Measurements from ENCODE around the gene MAST1. TPM values are rescaled to one million over a fixed set of nuclear protein-coding genes. Genes with fewer than 3 reads are reported as not detected.
A peak's percentile ranks its signal among the peaks of the same experiment; 100 is the strongest.

The MAST1 gene
- not detected in 2 replicates for total RNA-seq (2014; rRNA removed; shearing (Covaris generic))

- Histone ChIP-seq H3K27me3 (replicated peaks) (peaks cover 83% of the 10 kb centered on the region), H3K36me3 (no peaks in the 10 kb centered on the region), H3K9me3 (replicated peaks) (no peaks in the 10 kb centered on the region), H3K4me3 (no peak within 1 kb of the TSS), H3K4me1 (replicated peaks) (peaks cover 27% of the 10 kb centered on the region), H3K27ac (no peak within 1 kb of the TSS)
- DNase-seq (ENCODE audit: low read depth in 1 of 2, low spot score in 2 of 2) = no peak
Measured at GRCh38 chr19:12838182-12838885, at the start of gene MAST1. TSS of gene MAST1 (plus strand) at chr19:12838515. CDS start at chr19:12838573, 58 bp downstream.

GRCh38 chr19:12788682-12789097 is 49.6 kb upstream of the MAST1 start:
- peak; percentile 69 to 80 for DNase-seq (ENCODE audit: low read depth in 1 of 2, low spot score in 2 of 2)
- peak overlapping the region; percentile 69 for H3K27ac ChIP-seq
- H3K27me3 ChIP-seq (replicated peaks) = no peaks in the 10 kb centered on the region
- H3K9me3 ChIP-seq (replicated peaks) = no peaks in the 10 kb centered on the region
- H3K4me3 ChIP-seq = peak overlapping the region; percentile 37
- peaks cover 78% of the 10 kb centered on the region for H3K4me1 ChIP-seq (replicated peaks)
- H3K36me3 ChIP-seq = peaks cover 16% of the 10 kb centered on the region

GRCh38 chr19:12789098-12789903 is 49.0 kb upstream of the MAST1 start:
- no peaks in the 10 kb centered on the region for H3K9me3 ChIP-seq (replicated peaks)
- peak overlapping the region; percentile 69 for H3K27ac ChIP-seq
- H3K4me1 ChIP-seq (replicated peaks) = peaks cover 78% of the 10 kb centered on the region
- peaks cover 16% of the 10 kb centered on the region for H3K36me3 ChIP-seq
- peak overlapping the region; percentile 37 for H3K4me3 ChIP-seq
- peak in 1 of 2 experiments; percentile 64 for DNase-seq (ENCODE audit: low read depth in 1 of 2, low spot score in 2 of 2)
- H3K27me3 ChIP-seq (replicated peaks) = no peaks in the 10 kb centered on the region

GRCh38 chr19:12789904-12790619 is 48.3 kb upstream of the MAST1 start:
- Histone ChIP-seq H3K27ac (peak overlapping the region; percentile 69), H3K4me3 (peak overlapping the region; percentile 37), H3K9me3 (replicated peaks) (no peaks in the 10 kb centered on the region), H3K27me3 (replicated peaks) (no peaks in the 10 kb centered on the region), H3K36me3 (peaks cover 16% of the 10 kb centered on the region), H3K4me1 (replicated peaks) (peaks cover 74% of the 10 kb centered on the region)
- peak; percentile 96 for DNase-seq (ENCODE audit: low read depth in 1 of 2, low spot score in 2 of 2)

- H3K27ac ChIP-seq = peak overlapping the region; percentile 69
- no peaks in the 10 kb centered on the region for H3K9me3 ChIP-seq (replicated peaks)
- DNase-seq (ENCODE audit: low read depth in 1 of 2, low spot score in 2 of 2) = no peak
- peak overlapping the region; percentile 70 for H3K4me3 ChIP-seq
- peaks cover 67% of the 10 kb centered on the region for H3K4me1 ChIP-seq (replicated peaks)
- no peaks in the 10 kb centered on the region for H3K27me3 ChIP-seq (replicated peaks)
- H3K36me3 ChIP-seq = peaks cover 16% of the 10 kb centered on the region
Measured at GRCh38 chr19:12790628-12791344, 47.5 kb upstream of the MAST1 start.

- Histone ChIP-seq H3K4me1 (replicated peaks) (peaks cover 64% of the 10 kb centered on the region), H3K27ac (peak within 1 kb of the TSS; percentile 93), H3K4me3 (peak within 1 kb of the TSS; percentile 70), H3K36me3 (peaks cover 16% of the 10 kb centered on the region), H3K27me3 (replicated peaks) (no peaks in the 10 kb centered on the region), H3K9me3 (replicated peaks) (no peaks in the 10 kb centered on the region)
- DNase-seq (ENCODE audit: low read depth in 1 of 2, low spot score in 2 of 2) = peak; percentile 97
Measured at GRCh38 chr19:12791345-12792050, 46.8 kb upstream of the MAST1 start, which contains the start of gene JUNB. TSS of gene JUNB (plus strand) at chr19:12791486. CDS start at chr19:12791772, 286 bp downstream.

GRCh38 chr19:12792051-12792852 is 46.1 kb upstream of the MAST1 start:
- no peaks in the 10 kb centered on the region for H3K27me3 ChIP-seq (replicated peaks)
- H3K27ac ChIP-seq = peak overlapping the region; percentile 93
- no peaks in the 10 kb centered on the region for H3K9me3 ChIP-seq (replicated peaks)
- H3K4me1 ChIP-seq (replicated peaks) = peaks cover 56% of the 10 kb centered on the region
- peak overlapping the region; percentile 70 for H3K4me3 ChIP-seq
- peak; percentile 68 to 74 for DNase-seq (ENCODE audit: low read depth in 1 of 2, low spot score in 2 of 2)
- H3K36me3 ChIP-seq = peaks cover 16% of the 10 kb centered on the region

GRCh38 chr19:12792853-12793289 is 45.4 kb upstream of the MAST1 start:
- peak overlapping the region; percentile 93 for H3K27ac ChIP-seq
- H3K9me3 ChIP-seq (replicated peaks) = no peaks in the 10 kb centered on the region
- H3K4me3 ChIP-seq = peak overlapping the region; percentile 70
- peaks cover 50% of the 10 kb centered on the region for H3K4me1 ChIP-seq (replicated peaks)
- DNase-seq (ENCODE audit: low read depth in 1 of 2, low spot score in 2 of 2) = no peak
- H3K27me3 ChIP-seq (replicated peaks) = no peaks in the 10 kb centered on the region
- peaks cover 16% of the 10 kb centered on the region for H3K36me3 ChIP-seq

- peak overlapping the region; percentile 93 for H3K27ac ChIP-seq
- H3K9me3 ChIP-seq (replicated peaks) = no peaks in the 10 kb centered on the region
- H3K4me3 ChIP-seq = peak overlapping the region; percentile 70
- peaks cover 43% of the 10 kb centered on the region for H3K4me1 ChIP-seq (replicated peaks)
- H3K27me3 ChIP-seq (replicated peaks) = no peaks in the 10 kb centered on the region
- peak; percentile 94 to 99 for DNase-seq (ENCODE audit: low read depth in 1 of 2, low spot score in 2 of 2)
- peaks cover 16% of the 10 kb centered on the region for H3K36me3 ChIP-seq
Measured at GRCh38 chr19:12793290-12794195, 44.8 kb upstream of the MAST1 start.

- Histone ChIP-seq H3K9me3 (replicated peaks) (no peaks in the 10 kb centered on the region), H3K27me3 (replicated peaks) (no peaks in the 10 kb centered on the region), H3K36me3 (peaks cover 16% of the 10 kb centered on the region), H3K4me1 (replicated peaks) (peaks cover 35% of the 10 kb centered on the region), H3K27ac (peak overlapping the region; percentile 93), H3K4me3 (peak overlapping the region; percentile 70)
- no peak for DNase-seq (ENCODE audit: low read depth in 1 of 2, low spot score in 2 of 2)
Measured at GRCh38 chr19:12794196-12794941, 43.9 kb upstream of the MAST1 start.

- Histone ChIP-seq H3K27ac (no peak overlapping the region), H3K36me3 (peaks cover 16% of the 10 kb centered on the region), H3K9me3 (replicated peaks) (no peaks in the 10 kb centered on the region), H3K4me3 (no peak overlapping the region), H3K27me3 (replicated peaks) (peaks cover 1% of the 10 kb centered on the region; the same call in 1 of the 2 replicates), H3K4me1 (replicated peaks) (peaks cover 29% of the 10 kb centered on the region)
- no peak for DNase-seq (ENCODE audit: low read depth in 1 of 2, low spot score in 2 of 2)
Measured at GRCh38 chr19:12794971-12795381, 43.3 kb upstream of the MAST1 start.

Data from SJSA1 (cell line).